HepG2 (cell line): ENCODE measurements around the gene FAM20C. TPM values are rescaled to one million over a fixed set of nuclear protein-coding genes. Genes with fewer than 3 reads are reported as not detected.

Experiments used
- ATAC-seq: fragments of 200-7000 bp; cut with Tn5 transposase; 3 replicates; pipeline ENCODE4 v1.9.1; 2020; ENCODE audit warnings: mild to moderate bottlenecking, moderate library complexity
- BruUV-seq: library from RNA; stranded (reverse); fragments of 400-500 nt; replicated peaks from 2 replicates; lab custom pipeline; 2021; lab: Mats Ljungman, UMichigan
- CTCF ChIA-PET: fragments of 300-600 bp; formaldehyde crosslinking; extraction: SDS; loops from one replicate; lab custom pipeline; 2021; ENCODE audit warnings: low total read pairs, inconsistent platforms, low intra/inter-chr PET ratio; lab: Yijun Ruan, JAX
- POLR2A ChIA-PET: fragments of 350-600 bp; sonication (Branson Sonifier 250); formaldehyde crosslinking; loops from one replicate; lab custom pipeline; 2020; ENCODE audit warnings: antibody characterized with exemption, inconsistent platforms; lab: Yijun Ruan, JAX
- DNase-seq: peaks from one replicate; pipeline ENCODE4 v3.0.0-alpha.2; 2015; ENCODE audit warnings: low spot score
- FAIRE-seq: peaks from 3 replicates; lab custom pipeline; 2011; peaks lifted over from hg19 to GRCh38; lab: Jason Lieb, UNC
- H2AFZ ChIP-seq: one replicate; pipeline ENCODE4 v1.6.1; 2011; ENCODE audit warnings: low read length, inconsistent platforms
- H3K27ac ChIP-seq: fragments of 300-600 bp; 3 replicates; pipeline ENCODE4 v1.8.0; 2011; ENCODE audit warnings: mixed run types, mild to moderate bottlenecking, mixed read lengths, low read length, inconsistent platforms; ENCODE audit not compliant: insufficient read depth; ENCODE audit errors: extremely low read length
- H3K27me3 ChIP-seq, 2 experiments: fragments of 200-600 bp in 1 of 2; 2 replicates in 1 of 2; 3 replicates in 1 of 2; pipeline versions ENCODE4 v1.6.0 to v1.8.0; 2011; ENCODE audit warnings: low read length in 2 of 2, mild to moderate bottlenecking in 2 of 2, moderate library complexity in 2 of 2, inconsistent platforms in 1 of 2; ENCODE audit not compliant: insufficient read depth in 2 of 2, control insufficient read depth in 1 of 2
- H3K36me3 ChIP-seq, 2 experiments: fragments of 200-600 bp in 1 of 2; replicated peaks in 1 of 2; 2 replicates in 1 of 2; 3 replicates in 1 of 2; pipeline versions ENCODE4 v1.5.1 to v1.8.0; 2011; ENCODE audit warnings: low read length in 2 of 2, inconsistent platforms in 1 of 2; ENCODE audit not compliant: insufficient read depth in 2 of 2, control insufficient read depth in 1 of 2
- H3K4me1 ChIP-seq: 2 replicates; pipeline ENCODE4 v1.5.1; 2012; ENCODE audit warnings: low read length, inconsistent platforms; ENCODE audit not compliant: insufficient read depth
- H3K4me2 ChIP-seq: 2 replicates; pipeline ENCODE4 v1.6.0; 2011; ENCODE audit warnings: low read depth, low read length, inconsistent platforms
- H3K4me3 ChIP-seq, 3 experiments: fragments of 200-600 bp in 1 of 3; sonication (generic), shearing (Covaris generic) in 1 of 3; replicated peaks in 1 of 3; 2 replicates each; pipeline ENCODE4 v1.5.1; 2011 to 2016; ENCODE audit warnings: low read length in 3 of 3, inconsistent platforms in 2 of 3, low read depth in 2 of 3, mild to moderate bottlenecking in 2 of 3, control low read depth in 1 of 3, mixed read lengths in 1 of 3; ENCODE audit not compliant: insufficient read depth in 1 of 3
- H3K79me2 ChIP-seq: one replicate; pipeline ENCODE4 v1.6.1; 2011; ENCODE audit warnings: low read length, inconsistent platforms; ENCODE audit not compliant: insufficient read depth
- H3K9ac ChIP-seq: 2 replicates; pipeline ENCODE4 v1.6.0; 2011; ENCODE audit warnings: mild to moderate bottlenecking, low read depth, low read length, inconsistent platforms; ENCODE audit not compliant: insufficient read depth
- H3K9me3 ChIP-seq: 2 replicates; pipeline ENCODE4 v1.5.1; 2012; ENCODE audit warnings: mild to moderate bottlenecking, low read length
- H4K20me1 ChIP-seq: 2 replicates; pipeline ENCODE4 v1.6.0; 2011; ENCODE audit warnings: inconsistent platforms, mild to moderate bottlenecking, low read length, moderate library complexity; ENCODE audit not compliant: insufficient read depth
- CEBPG ChIP-seq: IDR thresholded peaks from 2 replicates; pipeline ENCODE4 v1.6.1; 2016
- HNF4A ChIP-seq: sonication (generic); formaldehyde crosslinking; IDR thresholded peaks from 2 replicates; pipeline ENCODE4 v1.4.0; 2020; ENCODE audit warnings: missing genetic modification reagents
- IRX3 ChIP-seq: sonication (generic); formaldehyde crosslinking; IDR thresholded peaks from 2 replicates; pipeline ENCODE4 v1.8.1; 2023; ENCODE audit warnings: mild to moderate bottlenecking, low read depth, missing genetic modification reagents, borderline replicate concordance
- PHF8 ChIP-seq: sonication (generic); formaldehyde crosslinking; IDR thresholded peaks from 2 replicates; pipeline ENCODE4 v1.5.0; 2020; ENCODE audit warnings: missing genetic modification reagents
- SAP130 ChIP-seq: IDR thresholded peaks from 2 replicates; pipeline ENCODE4 v1.6.1; 2016; ENCODE audit warnings: low read depth
- ZBTB20 ChIP-seq: sonication (generic); formaldehyde crosslinking; IDR thresholded peaks from 2 replicates; pipeline ENCODE4 v1.8.1; 2023; ENCODE audit warnings: missing genetic modification reagents, low read depth, mild to moderate bottlenecking, borderline replicate concordance
- ZNF780A ChIP-seq: sonication (generic); formaldehyde crosslinking; IDR thresholded peaks from 2 replicates; pipeline ENCODE4 v1.8.0; 2022; ENCODE audit warnings: mild to moderate bottlenecking, missing genetic modification reagents, moderate library complexity
- ZSCAN29 ChIP-seq: sonication (generic); formaldehyde crosslinking; conservative IDR thresholded peaks from 2 replicates; pipeline ENCODE4 v1.4.0; 2020; ENCODE audit warnings: mild to moderate bottlenecking, missing genetic modification reagents
- WGBS: methylation state at CpG from one replicate; pipeline ENCODE4 v1.1.6; 2017; ENCODE audit warnings: low lambda C conversion rate; 5-methylcytosine and 5-hydroxymethylcytosine counted together
- in situ Hi-C: cut with HindIII; loops from 2 replicates; pipeline ENCODE4 v1.10.0; 2017; ENCODE audit warnings: low pct_unique_long_range_greater_than_20kb; ENCODE audit not compliant: extremely low pct_ligation_motif_present
- intact Hi-C: fragments of 100-400 bp; cut with micrococcal nuclease; formaldehyde crosslinking; loops from one replicate; pipeline ENCODE4 v1.10.0; 2022; ENCODE audit not compliant: unreplicated experiment
- polyA plus RNA-seq, 8 experiments: library from polyadenylated mRNA; depleted of rRNA in 3 of 8; stranded (reverse) in 7 of 8; unstranded in 1 of 8; fragments of >200 nt; fragmentation: Illumina TruSeq in 4 of 8; extraction: Trizol in 4 of 8; gene quantifications; 2 replicates each; pipeline versions ENCODE4 v1.2.1 to v1.2.3, GENCODE V29; 2011 to 2016; ENCODE audit warnings: low read depth in 4 of 8, missing spikeins in 1 of 8, mixed read lengths in 1 of 8; ENCODE audit not compliant: insufficient read depth in 1 of 8
- total RNA-seq, 5 experiments: library from RNA; depleted of rRNA; stranded (reverse); fragments of >200 nt; fragmentation: Illumina TruSeq; extraction: Trizol; gene quantifications; 2 replicates each; pipeline ENCODE4 v1.2.3, GENCODE V29; 2016; ENCODE audit warnings: low read depth in 1 of 5
- TF ChIP-seq, protein P1 (sequence below): sonication (generic); formaldehyde crosslinking; IDR thresholded peaks from 2 replicates; pipeline ENCODE4 v1.5.1; 2020; ENCODE audit warnings: mild to moderate bottlenecking, missing genetic modification reagents, moderate library complexity
- TF ChIP-seq, protein P2 (sequence below): sonication (generic); formaldehyde crosslinking; IDR thresholded peaks from 2 replicates; pipeline ENCODE4 v1.8.0; 2022; ENCODE audit warnings: missing genetic modification reagents, mild to moderate bottlenecking, inconsistent platforms, borderline replicate concordance
- TF ChIP-seq, protein P3 (sequence below): sonication (generic); formaldehyde crosslinking; IDR thresholded peaks from 2 replicates; pipeline ENCODE4 v1.8.0; 2022; ENCODE audit warnings: missing genetic modification reagents, mild to moderate bottlenecking, borderline replicate concordance

FAM20C gene
- total and polyA plus RNA-seq, 2 of the 13 experiments (the other 11 are each of a cell fraction or from before 2014, with no cell fraction given) = 11.9 to 19.9 TPM

DNA sequence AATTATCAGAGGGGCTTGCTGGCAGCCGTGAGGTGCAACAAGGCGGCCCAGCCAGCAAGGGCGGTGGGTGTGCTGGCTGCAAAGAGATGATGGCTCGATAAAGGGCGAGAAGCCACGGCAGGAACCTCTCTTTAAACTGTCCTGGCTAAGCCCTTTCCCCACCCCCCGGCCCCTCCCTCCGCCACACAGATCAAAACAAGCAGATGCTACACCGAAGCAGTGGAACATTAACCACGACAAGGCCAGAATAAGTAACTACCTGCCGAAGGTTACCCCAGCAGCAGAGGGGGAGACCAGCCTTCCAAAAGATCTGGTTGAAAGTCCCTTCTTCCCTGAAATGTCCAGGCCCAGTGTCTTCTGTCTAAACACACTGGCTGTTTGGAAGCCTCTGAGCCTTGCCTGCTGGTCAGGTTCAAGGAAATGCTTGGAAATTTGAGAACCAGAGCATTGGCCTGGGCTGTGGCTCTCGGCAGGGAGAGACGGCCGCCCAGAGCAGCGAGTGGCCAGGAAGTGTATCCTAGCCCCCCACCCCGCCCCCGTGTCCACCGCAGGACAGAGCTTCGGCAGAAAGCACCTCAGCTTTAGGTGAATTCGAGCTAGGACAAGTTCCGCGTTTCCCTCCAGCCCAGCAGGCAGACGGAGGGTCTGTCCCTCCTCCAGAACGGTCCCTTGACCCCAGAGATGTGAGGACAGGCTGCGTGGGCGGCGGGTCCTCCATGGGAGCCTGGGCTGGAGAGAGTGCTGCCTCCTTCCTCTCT is 2.1 kb downstream of the FAM20C start (continued):
- peak; percentile 48 for TF ChIP-seq SAP130 (CRISPR knock-in tag)

DNA sequence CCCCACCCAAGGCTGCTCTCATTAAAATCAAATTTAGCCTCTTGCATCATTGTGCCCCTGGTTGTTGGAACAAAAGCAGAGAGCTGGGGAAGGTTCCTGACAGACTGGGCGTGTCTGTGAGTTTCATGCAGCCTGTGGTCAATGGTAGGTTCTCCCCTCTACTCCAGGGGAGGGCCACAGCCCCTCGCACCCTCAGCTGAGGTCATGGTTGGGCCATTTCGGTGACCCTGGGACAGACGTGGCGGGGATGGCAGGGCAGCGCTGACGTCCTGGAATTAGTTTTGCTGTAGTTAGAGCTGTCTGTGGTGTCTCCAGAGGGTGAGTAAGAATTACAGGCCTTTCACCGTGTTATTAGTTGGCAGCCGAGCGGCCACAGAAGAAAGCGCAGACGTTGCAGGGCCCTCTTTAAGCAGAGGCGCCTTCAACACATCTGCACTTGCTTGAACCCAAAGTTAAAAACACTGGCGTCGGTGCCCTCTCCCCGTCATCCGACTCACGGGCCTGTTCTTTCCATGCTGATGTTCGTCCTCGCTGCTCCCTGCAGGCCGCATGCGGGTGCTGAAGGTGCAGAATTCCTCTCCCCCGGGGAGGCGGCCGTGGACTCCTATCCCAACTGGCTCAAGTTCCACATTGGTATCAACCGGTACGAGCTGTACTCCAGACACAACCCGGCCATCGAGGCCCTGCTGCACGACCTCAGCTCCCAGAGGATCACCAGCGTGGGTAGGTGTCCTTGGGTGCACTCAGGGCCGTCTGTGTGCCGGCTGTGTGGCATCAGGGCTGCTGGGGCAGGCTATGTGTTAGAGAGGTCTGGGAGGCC is 2.8 kb downstream of the FAM20C start:
- peaks cover 36% of the 10 kb centered on the region for H3K79me2 ChIP-seq
- peak overlapping the region; percentile 79 to 91 (median 82) for H3K4me3 ChIP-seq
- H3K36me3 ChIP-seq = peaks cover 13 to 37% of the 10 kb centered on the region in 2 experiments; a peak in 4 of 5 replicates
- ATAC-seq = no peak
- no TSS peak for BruUV-seq
- ChIA-PET CTCF (no interaction called here), POLR2A (interaction anchor here (0.8 to 2.7 kb wide), 5 partner anchors 10 to 40 kb away, joined by 3 to 22 read pairs (median 8); no protein-coding TSS in a partner anchor)
- H3K27me3 ChIP-seq = peaks cover 2 to 7% of the 10 kb centered on the region in 2 experiments; a peak in 2 of 5 replicates
- H2AFZ ChIP-seq = no peak overlapping the region
- peak; percentile 24 for DNase-seq
- no peak for FAIRE-seq
- 57% methylated on average over 23 of the region's 33 CpGs for WGBS
- H4K20me1 ChIP-seq = peaks cover 7% of the 10 kb centered on the region
- peak overlapping the region; percentile 76 for H3K4me2 ChIP-seq
- H3K9me3 ChIP-seq = no peaks in the 10 kb centered on the region
- in situ Hi-C loops = no loop called here
- H3K9ac ChIP-seq = peak overlapping the region; percentile 56
- intact Hi-C loops = no loop called here
- peak overlapping the region; percentile 81 for H3K27ac ChIP-seq
- H3K4me1 ChIP-seq = peaks cover 59% of the 10 kb centered on the region
- TF ChIP-seq PHF8 (CRISPR knock-in tag) (0 out of 2 replicates have a peak, but pooled peaks have one; percentile 2), ZNF780A (CRISPR knock-in tag) (0 out of 2 replicates have a peak, but pooled peaks have one; percentile 51), ZBTB20 (CRISPR knock-in tag) (0 out of 2 replicates have a peak, but pooled peaks have one; percentile 0), IRX3 (peak; percentile 53; the same call in 1 of the 2 replicates), CEBPG (peak; percentile 47), HNF4A (CRISPR knock-in tag) (0 out of 2 replicates have a peak, but pooled peaks have one; percentile 14), ZSCAN29 (CRISPR knock-in tag) (0 out of 2 replicates have a peak, but pooled peaks have one; percentile 5)
- TF ChIP-seq, protein P1, sequence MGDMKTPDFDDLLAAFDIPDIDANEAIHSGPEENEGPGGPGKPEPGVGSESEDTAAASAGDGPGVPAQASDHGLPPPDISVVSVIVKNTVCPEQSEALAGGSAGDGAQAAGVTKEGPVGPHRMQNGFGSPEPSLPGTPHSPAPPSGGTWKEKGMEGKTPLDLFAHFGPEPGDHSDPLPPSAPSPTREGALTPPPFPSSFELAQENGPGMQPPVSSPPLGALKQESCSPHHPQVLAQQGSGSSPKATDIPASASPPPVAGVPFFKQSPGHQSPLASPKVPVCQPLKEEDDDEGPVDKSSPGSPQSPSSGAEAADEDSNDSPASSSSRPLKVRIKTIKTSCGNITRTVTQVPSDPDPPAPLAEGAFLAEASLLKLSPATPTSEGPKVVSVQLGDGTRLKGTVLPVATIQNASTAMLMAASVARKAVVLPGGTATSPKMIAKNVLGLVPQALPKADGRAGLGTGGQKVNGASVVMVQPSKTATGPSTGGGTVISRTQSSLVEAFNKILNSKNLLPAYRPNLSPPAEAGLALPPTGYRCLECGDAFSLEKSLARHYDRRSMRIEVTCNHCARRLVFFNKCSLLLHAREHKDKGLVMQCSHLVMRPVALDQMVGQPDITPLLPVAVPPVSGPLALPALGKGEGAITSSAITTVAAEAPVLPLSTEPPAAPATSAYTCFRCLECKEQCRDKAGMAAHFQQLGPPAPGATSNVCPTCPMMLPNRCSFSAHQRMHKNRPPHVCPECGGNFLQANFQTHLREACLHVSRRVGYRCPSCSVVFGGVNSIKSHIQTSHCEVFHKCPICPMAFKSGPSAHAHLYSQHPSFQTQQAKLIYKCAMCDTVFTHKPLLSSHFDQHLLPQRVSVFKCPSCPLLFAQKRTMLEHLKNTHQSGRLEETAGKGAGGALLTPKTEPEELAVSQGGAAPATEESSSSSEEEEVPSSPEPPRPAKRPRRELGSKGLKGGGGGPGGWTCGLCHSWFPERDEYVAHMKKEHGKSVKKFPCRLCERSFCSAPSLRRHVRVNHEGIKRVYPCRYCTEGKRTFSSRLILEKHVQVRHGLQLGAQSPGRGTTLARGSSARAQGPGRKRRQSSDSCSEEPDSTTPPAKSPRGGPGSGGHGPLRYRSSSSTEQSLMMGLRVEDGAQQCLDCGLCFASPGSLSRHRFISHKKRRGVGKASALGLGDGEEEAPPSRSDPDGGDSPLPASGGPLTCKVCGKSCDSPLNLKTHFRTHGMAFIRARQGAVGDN (CRISPR knock-in tag) = peak; percentile 43
- TF ChIP-seq, protein P2, sequence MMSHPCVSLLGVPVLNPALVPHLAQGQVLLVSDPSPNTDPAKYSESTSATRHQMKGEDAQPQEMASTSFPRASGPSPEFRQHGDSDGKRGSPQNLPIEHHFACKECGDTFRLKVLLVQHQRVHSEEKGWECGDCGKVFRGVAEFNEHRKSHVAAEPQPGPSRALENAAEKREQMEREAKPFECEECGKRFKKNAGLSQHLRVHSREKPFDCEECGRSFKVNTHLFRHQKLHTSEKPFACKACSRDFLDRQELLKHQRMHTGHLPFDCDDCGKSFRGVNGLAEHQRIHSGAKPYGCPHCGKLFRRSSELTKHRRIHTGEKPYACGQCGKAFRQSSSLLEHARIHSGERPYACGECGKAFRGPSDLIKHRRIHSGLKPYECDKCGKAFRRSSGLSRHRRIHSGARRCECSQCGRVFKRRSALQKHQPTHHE (CRISPR knock-in tag) = no peak
- TF ChIP-seq, protein P3, sequence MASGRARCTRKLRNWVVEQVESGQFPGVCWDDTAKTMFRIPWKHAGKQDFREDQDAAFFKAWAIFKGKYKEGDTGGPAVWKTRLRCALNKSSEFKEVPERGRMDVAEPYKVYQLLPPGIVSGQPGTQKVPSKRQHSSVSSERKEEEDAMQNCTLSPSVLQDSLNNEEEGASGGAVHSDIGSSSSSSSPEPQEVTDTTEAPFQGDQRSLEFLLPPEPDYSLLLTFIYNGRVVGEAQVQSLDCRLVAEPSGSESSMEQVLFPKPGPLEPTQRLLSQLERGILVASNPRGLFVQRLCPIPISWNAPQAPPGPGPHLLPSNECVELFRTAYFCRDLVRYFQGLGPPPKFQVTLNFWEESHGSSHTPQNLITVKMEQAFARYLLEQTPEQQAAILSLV (CRISPR knock-in tag) = 0 out of 2 replicates have a peak, but pooled peaks have one; percentile 27
